ENCODE results near the gene LCN10.

The LCN10 gene

GRCh38 chr9:136689108-136689460, 53.7 kb downstream of the LCN10 start:
- H3K36me3 ChIP-seq (ENCODE audit: control insufficient read depth, insufficient read depth, low read length) = no peaks in the 10 kb centered on the region
- H3K27me3 ChIP-seq (ENCODE audit: control insufficient read depth, insufficient read depth, low read length) = no peaks in the 10 kb centered on the region
- no peak overlapping the region for H3K9ac ChIP-seq (ENCODE audit: low read length)
- H3K4me3 ChIP-seq (ENCODE audit: low read length) = no peak overlapping the region
- H3K4me1 ChIP-seq (ENCODE audit: control insufficient read depth, insufficient read depth, low read length) = peaks cover 18% of the 10 kb centered on the region
- H3K27ac ChIP-seq (ENCODE audit: low read depth, low read length) = no peak overlapping the region

DNA sequence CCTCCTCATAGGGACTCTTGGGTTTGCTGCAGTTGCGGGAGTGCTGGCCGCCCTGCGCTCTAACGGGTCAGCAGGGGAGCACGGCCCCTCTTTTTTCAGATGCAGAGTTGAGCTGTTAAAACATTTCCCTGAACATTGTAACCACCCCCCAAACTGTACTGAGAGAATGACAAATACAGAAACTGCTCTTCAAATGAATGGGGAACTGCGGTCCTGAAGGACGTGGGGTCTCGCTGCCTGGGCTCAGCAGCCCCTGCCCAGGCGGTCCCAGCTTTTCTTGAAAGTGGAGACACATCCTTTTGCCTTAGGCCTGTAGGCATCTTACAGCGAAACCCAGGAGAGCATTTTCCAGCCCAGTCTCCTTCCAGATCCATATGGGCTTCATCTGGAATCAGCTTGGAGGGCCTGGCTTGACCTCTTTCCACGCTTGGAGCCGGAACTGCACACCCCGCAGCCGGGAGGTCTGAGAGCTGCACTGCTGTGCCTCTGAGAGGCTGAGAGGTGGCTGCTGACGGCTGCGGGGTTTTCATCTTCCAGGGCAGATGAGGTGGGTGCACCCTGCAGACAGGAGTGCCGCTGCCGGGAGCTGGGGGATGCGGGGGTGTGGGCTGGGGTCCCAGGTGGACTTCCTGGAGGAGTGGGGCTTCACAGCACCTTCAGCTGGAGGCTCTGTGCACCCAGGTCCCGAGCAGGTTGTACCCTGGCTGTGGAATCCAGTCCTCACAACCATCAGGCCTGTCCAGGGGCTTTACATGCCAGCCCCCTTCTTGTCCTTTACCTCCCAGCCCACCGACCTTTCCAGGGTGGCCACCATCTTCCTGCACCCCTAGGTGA, 54.2 kb downstream of the LCN10 start:
- Histone ChIP-seq H3K27ac (ENCODE audit: low read depth, low read length) (no peak overlapping the region), H3K27me3 (ENCODE audit: control insufficient read depth, insufficient read depth, low read length) (no peaks in the 10 kb centered on the region), H3K4me3 (ENCODE audit: low read length) (no peak overlapping the region), H3K36me3 (ENCODE audit: control insufficient read depth, insufficient read depth, low read length) (no peaks in the 10 kb centered on the region), H3K9ac (ENCODE audit: low read length) (no peak overlapping the region), H3K4me1 (ENCODE audit: control insufficient read depth, insufficient read depth, low read length) (peaks cover 18% of the 10 kb centered on the region)
